H1 (cell line): Measurements from ENCODE around the gene MECR.

ENCODE experiments used
- CHD2 ChIP-seq: IDR thresholded peaks from 2 replicates; pipeline ENCODE4 v1.6.1; 2012; ENCODE audit warnings: low read length, improper control_type of control experiment
- CTCF ChIP-seq, 3 experiments: IDR thresholded peaks; 1 replicate in 2 of 3; 2 replicates in 1 of 3; pipeline versions ENCODE4 v1.5.1 to v1.6.1; 2011; ENCODE audit warnings: low read length in 3 of 3, mild to moderate bottlenecking in 3 of 3, inconsistent platforms in 2 of 3, low read depth in 1 of 3, moderate library complexity in 1 of 3; ENCODE audit not compliant: insufficient read depth in 1 of 3; ENCODE audit errors: control extremely low read depth in 1 of 3
- SIN3A ChIP-seq, 2 experiments: IDR thresholded peaks in 1 of 2; conservative IDR thresholded peaks in 1 of 2; 2 replicates each; pipeline ENCODE4 v1.6.1; 2011 to 2012; ENCODE audit warnings: low read length in 2 of 2, improper control_type of control experiment in 1 of 2, low read depth in 1 of 2, mild to moderate bottlenecking in 1 of 2

GRCh38 chr1:29167904-29168303, 62.8 kb downstream of the MECR start:
- TF ChIP-seq CHD2 (no peak), CTCF (IDR thresholded peaks at IDR 0.05; ENCODE audit: control extremely low read depth in 1 of 3, insufficient read depth in 1 of 3, low read depth in 1 of 3, low read length in 3 of 3) (no peak), SIN3A (conservative IDR thresholded peaks at IDR 0.05 in 1 of 2, IDR thresholded peaks at IDR 0.05 in 1 of 2; ENCODE audit: low read depth in 1 of 2, low read length in 2 of 2) (no peak)
